Ishikawa (cell line): ENCODE results near the gene GRM1.

ENCODE experiments used
- CREB1 ChIP-seq: IDR thresholded peaks from 2 replicates; pipeline ENCODE4 v1.6.1; 2012; ENCODE audit warnings: low read depth
- EP300 ChIP-seq: IDR thresholded peaks from 2 replicates; pipeline ENCODE4 v1.6.1; 2012; ENCODE audit warnings: borderline replicate concordance
- MAX ChIP-seq: IDR thresholded peaks from 2 replicates; pipeline ENCODE4 v1.6.1; 2012
- RAD21 ChIP-seq: IDR thresholded peaks from 2 replicates; pipeline ENCODE4 v1.6.1; 2012; ENCODE audit warnings: low read depth
- TAF1 ChIP-seq: IDR thresholded peaks from 2 replicates; pipeline ENCODE4 v1.6.1; 2012; ENCODE audit warnings: low read depth, mild to moderate bottlenecking
- TCF12 ChIP-seq: IDR thresholded peaks from 2 replicates; pipeline ENCODE4 v1.6.1; 2012; ENCODE audit warnings: low read depth
- TF ChIP-seq, protein P1 (sequence below): IDR thresholded peaks from 2 replicates; pipeline ENCODE4 v1.6.1; 2012; ENCODE audit warnings: low read depth, mild to moderate bottlenecking

DNA sequence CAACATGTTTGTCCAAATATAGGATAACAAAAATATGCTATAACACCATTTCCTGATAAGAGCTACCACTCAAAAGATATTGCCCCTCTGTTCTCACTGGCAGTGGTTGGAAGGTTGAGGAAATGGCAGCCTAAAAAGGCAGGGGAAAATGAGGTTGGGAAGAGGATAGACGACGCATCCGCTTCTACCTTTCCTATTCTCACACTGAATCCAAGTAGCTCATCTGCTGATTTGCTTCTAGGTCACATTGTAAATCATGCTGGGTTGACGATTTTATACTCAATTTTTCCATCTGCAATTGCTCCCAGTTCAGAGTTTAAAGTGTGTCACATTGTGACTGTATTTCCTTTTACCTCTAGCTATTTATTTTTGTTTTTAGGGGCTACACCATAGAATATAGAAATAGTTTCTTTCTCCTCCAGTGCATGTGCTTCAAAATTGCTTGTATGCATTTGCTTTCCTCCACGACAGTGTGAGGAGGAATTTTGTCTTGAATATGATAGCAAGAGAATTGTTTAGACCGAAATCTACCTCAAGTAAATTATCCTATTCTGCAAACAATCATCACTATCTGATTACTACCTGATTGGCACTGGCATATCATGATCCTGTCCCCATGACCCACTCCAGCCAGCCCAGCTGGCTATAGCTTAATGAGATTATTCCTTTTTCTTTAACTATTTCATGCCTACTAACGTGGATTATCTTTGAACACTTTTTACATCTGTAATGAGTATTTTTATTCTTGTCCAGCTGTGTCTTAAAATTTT is 335.2 kb downstream of the GRM1 start:
- TF ChIP-seq, protein P1, sequence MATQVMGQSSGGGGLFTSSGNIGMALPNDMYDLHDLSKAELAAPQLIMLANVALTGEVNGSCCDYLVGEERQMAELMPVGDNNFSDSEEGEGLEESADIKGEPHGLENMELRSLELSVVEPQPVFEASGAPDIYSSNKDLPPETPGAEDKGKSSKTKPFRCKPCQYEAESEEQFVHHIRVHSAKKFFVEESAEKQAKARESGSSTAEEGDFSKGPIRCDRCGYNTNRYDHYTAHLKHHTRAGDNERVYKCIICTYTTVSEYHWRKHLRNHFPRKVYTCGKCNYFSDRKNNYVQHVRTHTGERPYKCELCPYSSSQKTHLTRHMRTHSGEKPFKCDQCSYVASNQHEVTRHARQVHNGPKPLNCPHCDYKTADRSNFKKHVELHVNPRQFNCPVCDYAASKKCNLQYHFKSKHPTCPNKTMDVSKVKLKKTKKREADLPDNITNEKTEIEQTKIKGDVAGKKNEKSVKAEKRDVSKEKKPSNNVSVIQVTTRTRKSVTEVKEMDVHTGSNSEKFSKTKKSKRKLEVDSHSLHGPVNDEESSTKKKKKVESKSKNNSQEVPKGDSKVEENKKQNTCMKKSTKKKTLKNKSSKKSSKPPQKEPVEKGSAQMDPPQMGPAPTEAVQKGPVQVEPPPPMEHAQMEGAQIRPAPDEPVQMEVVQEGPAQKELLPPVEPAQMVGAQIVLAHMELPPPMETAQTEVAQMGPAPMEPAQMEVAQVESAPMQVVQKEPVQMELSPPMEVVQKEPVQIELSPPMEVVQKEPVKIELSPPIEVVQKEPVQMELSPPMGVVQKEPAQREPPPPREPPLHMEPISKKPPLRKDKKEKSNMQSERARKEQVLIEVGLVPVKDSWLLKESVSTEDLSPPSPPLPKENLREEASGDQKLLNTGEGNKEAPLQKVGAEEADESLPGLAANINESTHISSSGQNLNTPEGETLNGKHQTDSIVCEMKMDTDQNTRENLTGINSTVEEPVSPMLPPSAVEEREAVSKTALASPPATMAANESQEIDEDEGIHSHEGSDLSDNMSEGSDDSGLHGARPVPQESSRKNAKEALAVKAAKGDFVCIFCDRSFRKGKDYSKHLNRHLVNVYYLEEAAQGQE, result no peak
- TF ChIP-seq RAD21 (no peak), TCF12 (no peak), MAX (no peak), EP300 (no peak), TAF1 (no peak), CREB1 (no peak)
